H1 (cell line): ENCODE measurements around the gene EVI5. TPM values are rescaled to one million over a fixed set of nuclear protein-coding genes. Genes with fewer than 3 reads are reported as not detected.

Experiments used
- CTCF ChIA-PET: fragments of 300-600 bp; sonication (Branson Sonifier 250); formaldehyde crosslinking; loops from one replicate; lab custom pipeline; 2021; ENCODE audit not compliant: partially characterized antibody; lab: Charles Lee
- POLR2A ChIA-PET: fragments of 300-600 bp; sonication (Branson Sonifier 250); formaldehyde crosslinking; loops from one replicate; lab custom pipeline; 2021; ENCODE audit warnings: inconsistent platforms; ENCODE audit not compliant: partially characterized antibody; lab: Charles Lee
- DNase-seq, 2 experiments: peaks; one replicate each; pipeline versions ENCODE4 v3.0.0 to v3.0.0-alpha.2; 2010 to 2022; ENCODE audit warnings: low spot score in 2 of 2, low read depth in 1 of 2, mixed read lengths in 1 of 2
- FAIRE-seq: peaks from 2 replicates; lab custom pipeline; 2011; peaks lifted over from hg19 to GRCh38; lab: Jason Lieb, UNC
- H2AFZ ChIP-seq: 2 replicates; pipeline ENCODE4 v1.8.1; 2012; ENCODE audit warnings: low read length, inconsistent platforms
- H2AK5ac ChIP-seq: 2 replicates; pipeline ENCODE4 v1.6.1; 2013; ENCODE audit warnings: low read depth, low read length
- H2BK120ac ChIP-seq: replicated peaks from 2 replicates; pipeline ENCODE3; 2013; ENCODE audit warnings: low read depth, low read length, inconsistent platforms
- H2BK12ac ChIP-seq: 2 replicates; pipeline ENCODE4 v1.6.1; 2013; ENCODE audit warnings: low read depth, low read length
- H2BK15ac ChIP-seq: 2 replicates; pipeline ENCODE4 v1.6.1; 2013; ENCODE audit warnings: low read length
- H2BK20ac ChIP-seq: 2 replicates; pipeline ENCODE4 v1.6.1; 2013; ENCODE audit warnings: low read length
- H2BK5ac ChIP-seq: 2 replicates; pipeline ENCODE4 v1.6.1; 2013; ENCODE audit warnings: low read depth, low read length
- H3K14ac ChIP-seq: 2 replicates; pipeline ENCODE4 v1.6.1; 2013; ENCODE audit warnings: inconsistent platforms; ENCODE audit not compliant: insufficient read length
- H3K18ac ChIP-seq: 2 replicates; pipeline ENCODE4 v1.6.1; 2013; ENCODE audit warnings: low read length; ENCODE audit errors: extremely low read depth
- H3K23ac ChIP-seq: 2 replicates; pipeline ENCODE4 v1.6.1; 2013; ENCODE audit warnings: inconsistent platforms; ENCODE audit not compliant: insufficient read length
- H3K23me2 ChIP-seq: 2 replicates; pipeline ENCODE4 v1.6.1; 2013; ENCODE audit warnings: low read depth, low read length
- H3K27ac ChIP-seq: 2 replicates; pipeline ENCODE4 v1.6.1; 2011; ENCODE audit warnings: low read depth, low read length, inconsistent platforms
- H3K27me3 ChIP-seq, 4 experiments: replicated peaks in 1 of 4; 1 replicate in 1 of 4; 2 replicates in 3 of 4; pipeline versions ENCODE4 v1.6.1 to v1.8.1; 2011 to 2013; ENCODE audit warnings: low read length in 3 of 4, mild to moderate bottlenecking in 3 of 4, inconsistent platforms in 2 of 4, mixed read lengths in 2 of 4, moderate library complexity in 1 of 4; ENCODE audit not compliant: control insufficient read depth in 3 of 4, insufficient read depth in 3 of 4; ENCODE audit errors: extremely low read depth in 1 of 4
- H3K36me3 ChIP-seq, 4 experiments: 2 replicates each; pipeline versions ENCODE4 v1.6.1 to v1.8.1; 2011 to 2013; ENCODE audit warnings: mild to moderate bottlenecking in 4 of 4, low read length in 3 of 4, moderate library complexity in 2 of 4, control low read depth in 1 of 4, inconsistent platforms in 1 of 4; ENCODE audit not compliant: insufficient read depth in 4 of 4, control insufficient read depth in 2 of 4
- H3K4ac ChIP-seq: replicated peaks from 2 replicates; pipeline ENCODE3; 2013; ENCODE audit warnings: low read length, low read depth, mixed read lengths, inconsistent platforms; ENCODE audit not compliant: insufficient read length
- H3K4me1 ChIP-seq, 4 experiments: replicated peaks in 1 of 4; 1 replicate in 1 of 4; 2 replicates in 3 of 4; pipeline versions ENCODE4 v1.6.1 to v1.8.1; 2011 to 2013; ENCODE audit warnings: low read length in 3 of 4, inconsistent platforms in 2 of 4, mixed read lengths in 1 of 4; ENCODE audit not compliant: insufficient read depth in 4 of 4, control insufficient read depth in 3 of 4
- H3K4me2 ChIP-seq, 2 experiments: 2 replicates each; pipeline versions ENCODE4 v1.6.1 to v1.8.1; 2011 to 2013; ENCODE audit warnings: low read depth in 2 of 2, low read length in 2 of 2, control low read depth in 1 of 2, inconsistent platforms in 1 of 2, mild to moderate bottlenecking in 1 of 2; ENCODE audit not compliant: insufficient read depth in 1 of 2
- H3K4me3 ChIP-seq, 4 experiments: fragments of 200-600, 300-600 bp in 1 of 4; sonication (generic), shearing (Covaris generic), sonication (Bioruptor Twin) in 1 of 4; 2 replicates each; pipeline versions ENCODE4 v1.5.1 to v1.8.1; 2011 to 2016; ENCODE audit warnings: low read length in 4 of 4, low read depth in 3 of 4, control low read depth in 2 of 4, inconsistent platforms in 2 of 4, mild to moderate bottlenecking in 2 of 4, mixed read lengths in 1 of 4, moderate library complexity in 1 of 4; ENCODE audit not compliant: insufficient read depth in 2 of 4; ENCODE audit errors: extremely low read depth in 1 of 4
- H3K56ac ChIP-seq: replicated peaks from 2 replicates; pipeline ENCODE3; 2013; ENCODE audit warnings: low read depth, mild to moderate bottlenecking, mixed read lengths, low read length, inconsistent platforms; ENCODE audit not compliant: insufficient read length
- H3K79me1 ChIP-seq: 2 replicates; pipeline ENCODE4 v1.6.1; 2013; ENCODE audit warnings: low read depth, low read length, control low read depth
- H3K79me2 ChIP-seq, 2 experiments: 2 replicates each; pipeline versions ENCODE4 v1.6.1 to v1.8.1; 2012 to 2013; ENCODE audit warnings: low read length in 2 of 2, mild to moderate bottlenecking in 2 of 2, inconsistent platforms in 1 of 2; ENCODE audit not compliant: insufficient read depth in 2 of 2, control insufficient read depth in 1 of 2
- H3K9ac ChIP-seq, 4 experiments: replicated peaks in 1 of 4; 1 replicate in 1 of 4; 2 replicates in 3 of 4; pipeline versions ENCODE4 v1.6.1 to v1.8.1; 2011 to 2013; ENCODE audit warnings: low read depth in 3 of 4, low read length in 3 of 4, control low read depth in 2 of 4, mild to moderate bottlenecking in 2 of 4, moderate library complexity in 2 of 4, inconsistent platforms in 1 of 4; ENCODE audit errors: extremely low read depth in 1 of 4
- H3K9me3 ChIP-seq, 2 experiments: 2 replicates each; pipeline versions ENCODE4 v1.6.1 to v1.8.1; 2012 to 2013; ENCODE audit warnings: mild to moderate bottlenecking in 2 of 2, moderate library complexity in 2 of 2, control low read depth in 1 of 2, inconsistent platforms in 1 of 2, low read depth in 1 of 2, low read length in 1 of 2, mixed read lengths in 1 of 2; ENCODE audit not compliant: insufficient read depth in 2 of 2
- H4K20me1 ChIP-seq, 2 experiments: replicated peaks in 1 of 2; 2 replicates each; pipeline versions ENCODE3 to v1.8.1; 2011 to 2013; ENCODE audit warnings: inconsistent platforms in 2 of 2, low read length in 2 of 2, mild to moderate bottlenecking in 1 of 2; ENCODE audit not compliant: insufficient read depth in 2 of 2, control insufficient read depth in 1 of 2
- H4K5ac ChIP-seq: 2 replicates; pipeline ENCODE4 v1.6.1; 2013; ENCODE audit warnings: low read length, low read depth, mixed read lengths, inconsistent platforms; ENCODE audit not compliant: insufficient read length
- H4K8ac ChIP-seq: 2 replicates; pipeline ENCODE4 v1.8.0; 2013; ENCODE audit warnings: mild to moderate bottlenecking, moderate library complexity, low read length, inconsistent platforms; ENCODE audit not compliant: insufficient read depth; ENCODE audit errors: extremely low read depth
- H4K91ac ChIP-seq: replicated peaks from 2 replicates; pipeline ENCODE3; 2013; ENCODE audit warnings: low read length, mixed read lengths, inconsistent platforms; ENCODE audit not compliant: insufficient read length
- CBX5 ChIP-seq: fragments of 300-800, 300-1000 bp; sonication (generic); IDR thresholded peaks from 2 replicates; pipeline ENCODE4 v1.7.1; 2016; ENCODE audit warnings: antibody characterized with exemption, low read length, low read depth
- CHD1 ChIP-seq: IDR thresholded peaks from 2 replicates; pipeline ENCODE4 v1.6.1; 2012; ENCODE audit warnings: low read depth, low read length, improper control_type of control experiment
- CREB1 ChIP-seq: IDR thresholded peaks from 2 replicates; pipeline ENCODE4 v1.6.1; 2012; ENCODE audit warnings: inconsistent platforms
- EZH2 ChIP-seq: fragments of 200-600 bp; sonication (generic); IDR thresholded peaks from 2 replicates; pipeline ENCODE4 v1.7.1; 2012; ENCODE audit warnings: low read depth, mild to moderate bottlenecking, moderate library complexity, low read length, inconsistent platforms; ENCODE audit not compliant: severe bottlenecking
- NRF1 ChIP-seq: IDR thresholded peaks from 2 replicates; pipeline ENCODE4 v1.6.1; 2011; ENCODE audit warnings: mild to moderate bottlenecking, low read depth, low read length, improper control_type of control experiment
- POU5F1 ChIP-seq: IDR thresholded peaks from 2 replicates; pipeline ENCODE4 v1.6.1; 2011; ENCODE audit warnings: low read depth, mild to moderate bottlenecking, low read length, moderate library complexity
- RNF2 ChIP-seq: fragments of 200-900, 300-1000 bp; sonication (generic); IDR thresholded peaks from 2 replicates; pipeline ENCODE4 v1.7.1; 2016; ENCODE audit warnings: borderline replicate concordance, low read depth, mild to moderate bottlenecking, antibody characterized with exemption, low read length; ENCODE audit not compliant: poor library complexity, severe bottlenecking; ENCODE audit errors: missing control alignments
- SAP30 ChIP-seq: fragments of 300-600 bp; sonication (generic); IDR thresholded peaks from 2 replicates; pipeline ENCODE4 v1.7.1; 2012; ENCODE audit warnings: low read length, moderate library complexity, mild to moderate bottlenecking, inconsistent platforms; ENCODE audit not compliant: insufficient read depth, insufficient replicate concordance
- SP1 ChIP-seq: IDR thresholded peaks from 2 replicates; pipeline ENCODE4 v1.6.1; 2011; ENCODE audit warnings: low read depth, low read length
- SRF ChIP-seq: IDR thresholded peaks from 2 replicates; pipeline ENCODE4 v1.6.1; 2011; ENCODE audit warnings: mild to moderate bottlenecking, low read depth, low read length, moderate library complexity
- TAF1 ChIP-seq: IDR thresholded peaks from 2 replicates; pipeline ENCODE4 v1.6.1; 2011; ENCODE audit warnings: mild to moderate bottlenecking, low read depth, low read length
- TCF12 ChIP-seq: IDR thresholded peaks from 2 replicates; pipeline ENCODE4 v1.6.1; 2011; ENCODE audit warnings: low read depth, mild to moderate bottlenecking, low read length
- ZNF274 ChIP-seq: IDR thresholded peaks from 2 replicates; pipeline ENCODE4 v1.7.0; 2012; ENCODE audit warnings: low read length, borderline replicate concordance; ENCODE audit errors: extremely low read depth
- WGBS, 2 experiments: shearing (Covaris generic) in 1 of 2; methylation state at CpG; one replicate each; pipeline versions ENCODE4 v1.1.6 to v1.1.7; 2013 to 2015; ENCODE audit warnings: low lambda C conversion rate in 2 of 2, mixed read lengths in 2 of 2, inconsistent platforms in 1 of 2, low coverage in 1 of 2, missing lambda C conversion rate in 1 of 2; ENCODE audit not compliant: insufficient replicate concordance in 2 of 2, insufficient coverage in 1 of 2, insufficient read length in 1 of 2; ENCODE audit errors: extremely low coverage in 1 of 2, missing lambda C conversion rate in 1 of 2; 5-methylcytosine and 5-hydroxymethylcytosine counted together
- polyA plus RNA-seq, 7 experiments: library from polyadenylated mRNA; depleted of rRNA in 3 of 7; stranded (reverse) in 5 of 7; unstranded in 2 of 7; fragments of >200 nt in 5 of 7; fragments of 200-250 nt in 2 of 7; gene quantifications; 1 replicate in 5 of 7; 2 replicates in 1 of 7; 4 replicates in 1 of 7; pipeline versions ENCODE4 v1.2.1 to v1.2.3, GENCODE V29; 2011 to 2013; ENCODE audit warnings: missing spikeins in 2 of 7, mixed read lengths in 2 of 7
- total RNA-seq: library from RNA; stranded (reverse); fragmentation: NEBNext Ultra II Directional; extraction: Animal tissue kit (Norgen Biotek cat#: 25700); gene quantifications from 2 replicates; pipeline ENCODE4 v1.2.1, GENCODE V29; 2021
- TF ChIP-seq, protein P1 (sequence below): IDR thresholded peaks from 2 replicates; pipeline ENCODE4 v1.6.1; 2012; ENCODE audit warnings: inconsistent platforms

The EVI5 gene
- total and polyA plus RNA-seq, 2 of the 8 experiments (the other 6 are each of a cell fraction or from before 2014, with no cell fraction given): 1.7 to 13.7 TPM

DNA sequence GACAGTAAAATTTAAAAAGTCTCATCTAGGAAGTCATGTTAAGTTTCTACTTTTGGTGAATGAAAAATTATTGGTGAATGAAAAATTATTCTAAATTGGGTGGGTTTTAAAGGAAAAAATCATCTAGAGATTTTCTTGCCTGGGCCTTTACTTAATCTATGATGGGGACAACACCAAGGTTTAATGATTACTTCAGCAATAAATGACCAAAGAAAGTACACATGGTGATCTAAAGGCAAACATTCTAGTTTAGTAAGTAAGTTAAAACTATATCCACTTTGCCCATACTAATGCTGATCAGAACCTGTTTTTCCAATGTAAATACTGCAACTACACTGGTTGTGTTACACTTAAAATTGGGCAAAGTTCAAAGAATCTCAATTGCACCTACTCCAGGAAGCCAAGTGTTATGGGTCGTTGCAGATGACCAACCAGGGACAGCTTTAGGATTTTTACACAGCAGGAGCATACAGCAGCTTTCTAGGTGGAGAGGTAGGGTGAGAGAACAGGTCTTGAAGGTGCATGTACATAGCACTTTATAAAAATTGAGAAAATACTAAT is 32.3 kb upstream of the EVI5 start:
- H3K14ac ChIP-seq: no peak overlapping the region
- H3K23me2 ChIP-seq: no peaks in the 10 kb centered on the region
- FAIRE-seq (no peak), DNase-seq (no peak)
- H3K4ac ChIP-seq: no peak overlapping the region
- no peaks in the 10 kb centered on the region for H3K36me3 ChIP-seq
- CTCF ChIA-PET: interaction anchor here (0.6 to 6.1 kb wide), 14 partner anchors 11 to 394 kb away, joined by 3 to 86 read pairs (median 4); partner anchors contain the start of genes EVI5 and RPL5
- H3K4me1 ChIP-seq: no peaks in the 10 kb centered on the region
- H3K23ac ChIP-seq: no peak overlapping the region
- H3K79me2 ChIP-seq: no peaks in the 10 kb centered on the region
- no peak overlapping the region for H3K4me3 ChIP-seq
- no peak overlapping the region for H2BK5ac ChIP-seq
- no peak overlapping the region for H3K56ac ChIP-seq
- no peak overlapping the region for H2AK5ac ChIP-seq
- no peaks in the 10 kb centered on the region for H3K27me3 ChIP-seq
- H3K18ac ChIP-seq: no peak overlapping the region
- H2BK15ac ChIP-seq: no peak overlapping the region
- H4K5ac ChIP-seq: no peak overlapping the region
- no peak overlapping the region for H4K91ac ChIP-seq
- H3K9me3 ChIP-seq: no peaks in the 10 kb centered on the region
- POLR2A ChIA-PET: interaction anchor here (3.5 kb wide), 1 partner anchor 15 kb away, joined by 23 read pairs; the partner anchor contains the start of gene RPL5
- H2BK120ac ChIP-seq: no peak overlapping the region
- H4K8ac ChIP-seq: no peak overlapping the region
- H3K9ac ChIP-seq: no peak overlapping the region
- H2BK12ac ChIP-seq: no peak overlapping the region
- no peak overlapping the region for H2AFZ ChIP-seq
- no peaks in the 10 kb centered on the region for H3K79me1 ChIP-seq
- H4K20me1 ChIP-seq: no peaks in the 10 kb centered on the region
- no peak overlapping the region for H3K27ac ChIP-seq
- no peak overlapping the region for H3K4me2 ChIP-seq
- WGBS, 2 experiments: 95% methylated on average over 1 of the region's 1 CpG; no CpG with 5 or more reads in 1 of the 2 experiments
- no peak overlapping the region for H2BK20ac ChIP-seq
- TF ChIP-seq POU5F1 (no peak), EZH2 (no peak), SP1 (no peak), RNF2 (no peak), CBX5 (no peak), CHD1 (no peak), TCF12 (no peak), SAP30 (no peak), SRF (no peak), ZNF274 (no peak), CREB1 (no peak), NRF1 (no peak), TAF1 (no peak)
- TF ChIP-seq, protein P1, sequence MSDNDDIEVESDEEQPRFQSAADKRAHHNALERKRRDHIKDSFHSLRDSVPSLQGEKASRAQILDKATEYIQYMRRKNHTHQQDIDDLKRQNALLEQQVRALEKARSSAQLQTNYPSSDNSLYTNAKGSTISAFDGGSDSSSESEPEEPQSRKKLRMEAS: no peak
